HCT116 (cell line): ENCODE data around the gene FTCDNL1. TPM values are rescaled to one million over a fixed set of nuclear protein-coding genes. Genes with fewer than 3 reads are reported as not detected.

Experiments used
- ATAC-seq: fragments of 200-7000 bp; cut with Tn5 transposase; 2 replicates; pipeline ENCODE4 v1.9.1; 2020; ENCODE audit warnings: mild to moderate bottlenecking, moderate library complexity
- BruUV-seq: library from RNA; stranded (reverse); fragments of 400-500 nt; replicated peaks from 2 replicates; lab custom pipeline; 2021; lab: Mats Ljungman, UMichigan
- CTCF ChIA-PET: fragments of 300-600 bp; sonication (Branson Sonifier 250); formaldehyde crosslinking; loops from one replicate; lab custom pipeline; 2021; ENCODE audit warnings: antibody characterized with exemption; lab: Charles Lee
- POLR2A ChIA-PET: fragments of 300-600, 350-600 bp; sonication (Branson Sonifier 250); formaldehyde crosslinking; loops from one replicate; lab custom pipeline; 2021; ENCODE audit warnings: antibody characterized with exemption; lab: Charles Lee
- RAD21 ChIA-PET, 2 experiments: fragments of 300-600 bp; sonication (Branson Sonifier 250); formaldehyde crosslinking; loops; one replicate each; lab custom pipeline; 2023; ENCODE audit warnings: low total read pairs in 2 of 2; ENCODE audit not compliant: uncharacterized antibody in 2 of 2, unreplicated experiment in 2 of 2, low non-redundant PET in 1 of 2; lab: Charles Lee
- DNase-seq: peaks from one replicate; pipeline ENCODE4 v3.0.0-alpha.2; 2010; ENCODE audit warnings: low read depth, low spot score
- H2AFZ ChIP-seq: fragments of 200-600 bp; shearing (Covaris generic), sonication (generic); 2 replicates; pipeline ENCODE4 v1.6.1; 2017; ENCODE audit warnings: low read depth, mixed run types, mixed read lengths, antibody characterized with exemption, low read length; ENCODE audit not compliant: poor library complexity, severe bottlenecking
- H3K27ac ChIP-seq: 2 replicates; pipeline ENCODE4 v1.5.1; 2012; ENCODE audit warnings: low read depth, low read length
- H3K27me3 ChIP-seq: fragments of 200-600 bp; sonication (generic); 2 replicates; pipeline ENCODE4 v1.6.1; 2016; ENCODE audit warnings: mixed run types, low read length, mixed read lengths; ENCODE audit not compliant: insufficient read depth
- H3K36me3 ChIP-seq, 2 experiments: fragments of 200-500 bp in 1 of 2; fragments of 200-600 bp in 1 of 2; sonication (Bioruptor generic) in 1 of 2; sonication (generic) in 1 of 2; 2 replicates each; pipeline versions ENCODE4 v1.5.1 to v1.6.1; 2014 to 2016; ENCODE audit warnings: low read length in 2 of 2, inconsistent platforms in 1 of 2, mixed read lengths in 1 of 2, mixed run types in 1 of 2; ENCODE audit not compliant: insufficient read depth in 2 of 2, control insufficient read depth in 1 of 2
- H3K4me1 ChIP-seq, 2 experiments: fragments of 200-600 bp in 1 of 2; sonication (generic) in 1 of 2; 2 replicates each; pipeline versions ENCODE4 v1.5.1 to v1.6.1; 2012 to 2017; ENCODE audit warnings: low read length in 2 of 2, inconsistent platforms in 1 of 2, mild to moderate bottlenecking in 1 of 2, mixed read lengths in 1 of 2, mixed run types in 1 of 2, moderate library complexity in 1 of 2; ENCODE audit not compliant: insufficient read depth in 2 of 2, control insufficient read depth in 1 of 2
- H3K4me2 ChIP-seq: fragments of 200-600 bp; sonication (generic); 2 replicates; pipeline ENCODE4 v1.6.1; 2017; ENCODE audit warnings: mixed run types, low read length, mixed read lengths
- H3K4me3 ChIP-seq, 2 experiments: fragments of 200-600 bp in 1 of 2; sonication (generic) in 1 of 2; replicated peaks in 1 of 2; 2 replicates each; pipeline ENCODE4 v1.5.1; 2011 to 2016; ENCODE audit warnings: low read length in 2 of 2, control low read depth in 1 of 2, low read depth in 1 of 2, mild to moderate bottlenecking in 1 of 2, mixed read lengths in 1 of 2, mixed run types in 1 of 2
- H3K79me2 ChIP-seq: fragments of 200-600 bp; sonication (generic); 2 replicates; pipeline ENCODE4 v1.6.1; 2017; ENCODE audit warnings: mild to moderate bottlenecking, mixed run types, low read length, moderate library complexity, mixed read lengths; ENCODE audit not compliant: insufficient read depth
- H3K9ac ChIP-seq: fragments of 200-600 bp; sonication (generic); 2 replicates; pipeline ENCODE4 v1.6.1; 2016; ENCODE audit warnings: low read length, mixed read lengths
- H3K9me2 ChIP-seq: fragments of 200-600 bp; sonication (generic), shearing (Covaris generic); 2 replicates; pipeline ENCODE4 v1.6.1; 2017; ENCODE audit warnings: mixed run types, mild to moderate bottlenecking, moderate library complexity; ENCODE audit not compliant: insufficient read depth
- H3K9me3 ChIP-seq, 2 experiments: fragments of 200-500 bp in 1 of 2; fragments of 200-600 bp in 1 of 2; sonication (Bioruptor generic) in 1 of 2; sonication (generic) in 1 of 2; 2 replicates each; pipeline ENCODE4 v1.6.1; 2014 to 2017; ENCODE audit warnings: low read length in 2 of 2, mixed read lengths in 2 of 2, inconsistent platforms in 1 of 2, low read depth in 1 of 2, mild to moderate bottlenecking in 1 of 2, mixed run types in 1 of 2, moderate library complexity in 1 of 2; ENCODE audit not compliant: control insufficient read depth in 1 of 2, insufficient read depth in 1 of 2
- H4K20me1 ChIP-seq: fragments of 200-600 bp; sonication (generic), shearing (Covaris generic); 2 replicates; pipeline ENCODE4 v1.6.1; 2017; ENCODE audit warnings: mixed run types, mild to moderate bottlenecking, moderate library complexity; ENCODE audit not compliant: insufficient read depth
- ATF3 ChIP-seq: IDR thresholded peaks from 2 replicates; pipeline ENCODE4 v1.6.1; 2012
- CEBPB ChIP-seq: IDR thresholded peaks from 2 replicates; pipeline ENCODE4 v1.6.1; 2012; ENCODE audit warnings: low read depth
- EGR1 ChIP-seq: IDR thresholded peaks from 2 replicates; pipeline ENCODE4 v1.6.1; 2012; ENCODE audit warnings: low read depth
- ELF1 ChIP-seq: IDR thresholded peaks from 2 replicates; pipeline ENCODE4 v1.6.1; 2012; ENCODE audit warnings: low read depth, borderline replicate concordance
- FOSL1 ChIP-seq: IDR thresholded peaks from 2 replicates; pipeline ENCODE4 v1.6.1; 2012; ENCODE audit warnings: low read depth
- MAX ChIP-seq: IDR thresholded peaks from 2 replicates; pipeline ENCODE4 v1.6.1; 2012
- POLR2AphosphoS5 ChIP-seq: IDR thresholded peaks from 2 replicates; pipeline ENCODE4 v1.6.1; 2011; ENCODE audit warnings: mild to moderate bottlenecking, low read depth, low read length, moderate library complexity
- RAD21 ChIP-seq: IDR thresholded peaks from 2 replicates; pipeline ENCODE4 v1.6.1; 2012; ENCODE audit warnings: low read depth, mild to moderate bottlenecking
- REST ChIP-seq: IDR thresholded peaks from 2 replicates; pipeline ENCODE4 v1.6.1; 2012; ENCODE audit warnings: low read depth
- SIN3A ChIP-seq: IDR thresholded peaks from 2 replicates; pipeline ENCODE4 v1.6.1; 2012; ENCODE audit warnings: low read depth
- SP1 ChIP-seq: IDR thresholded peaks from 2 replicates; pipeline ENCODE4 v1.6.1; 2012; ENCODE audit warnings: low read depth
- TCF7L2 ChIP-seq: IDR thresholded peaks from 2 replicates; pipeline ENCODE4 v1.7.0; 2011; ENCODE audit warnings: borderline replicate concordance, inconsistent platforms; ENCODE audit not compliant: insufficient read depth, insufficient read length; ENCODE audit errors: extremely low read depth
- YY1 ChIP-seq: IDR thresholded peaks from 2 replicates; pipeline ENCODE4 v1.6.1; 2011; ENCODE audit warnings: low read length, low read depth, moderate library complexity, mild to moderate bottlenecking; ENCODE audit not compliant: insufficient replicate concordance; ENCODE audit errors: extremely low read depth
- ZNF274 ChIP-seq: fragments of 200-500 bp; sonication (Bioruptor generic); IDR thresholded peaks from 2 replicates; pipeline ENCODE4 v1.6.1; 2014; ENCODE audit warnings: mild to moderate bottlenecking, low read depth, low read length, inconsistent platforms
- intact Hi-C: fragments of 100-400 bp; cut with micrococcal nuclease; formaldehyde crosslinking; loops from 2 replicates; pipeline ENCODE4 v1.10.0; 2022
- total RNA-seq: library from RNA; stranded (reverse); gene quantifications from one replicate; pipeline ENCODE4 v1.2.1, GENCODE V29; 2021; ENCODE audit not compliant: unreplicated experiment

The FTCDNL1 gene
- total RNA-seq, 1 experiment from 2014 or later = 2.6 TPM

GRCh38 chr2:199882667-199883066, 31.7 kb upstream of the FTCDNL1 start:
- CTCF ChIA-PET = no interaction called here
- RAD21 ChIA-PET = no interaction called here
- intact Hi-C loops = no loop called here
- POLR2A ChIA-PET = no interaction called here
- Histone ChIP-seq H2AFZ (no peak overlapping the region), H3K79me2 (no peaks in the 10 kb centered on the region), H3K4me2 (no peak overlapping the region), H3K27me3 (peaks cover 7% of the 10 kb centered on the region; the same call in 1 of the 2 replicates), H4K20me1 (no peaks in the 10 kb centered on the region), H3K36me3 (no peaks in the 10 kb centered on the region), H3K9ac (no peak overlapping the region), H3K4me1 (peaks cover 0 to 2% of the 10 kb centered on the region in 2 experiments; a peak in 1 of 4 replicates), H3K9me2 (no peaks in the 10 kb centered on the region), H3K27ac (no peak overlapping the region), H3K9me3 (no peaks in the 10 kb centered on the region), H3K4me3 (no peak overlapping the region)
- BruUV-seq = no TSS peak
- ATAC-seq (no peak), DNase-seq (no peak)
- TF ChIP-seq ZNF274 = no peak
- TF ChIP-seq ATF3 = no peak
- TF ChIP-seq ELF1 = no peak
- TF ChIP-seq FOSL1 = no peak

- Histone ChIP-seq H3K36me3 (no peaks in the 10 kb centered on the region), H3K4me2 (no peak overlapping the region), H3K9ac (no peak overlapping the region), H4K20me1 (no peaks in the 10 kb centered on the region), H3K4me1 (peaks cover 0 to 2% of the 10 kb centered on the region in 2 experiments; a peak in 1 of 4 replicates), H3K27me3 (no peaks in the 10 kb centered on the region), H3K27ac (no peak overlapping the region), H3K9me2 (no peaks in the 10 kb centered on the region), H2AFZ (no peak overlapping the region), H3K4me3 (no peak overlapping the region), H3K79me2 (no peaks in the 10 kb centered on the region), H3K9me3 (peaks cover 6 to 11% of the 10 kb centered on the region in 2 experiments; a peak in 2 of 4 replicates)
- intact Hi-C loops = no loop called here
- ChIA-PET RAD21 (no interaction called here), POLR2A (no interaction called here), CTCF (no interaction called here)
- no TSS peak for BruUV-seq
- TF ChIP-seq MAX (no peak), FOSL1 (no peak), ELF1 (no peak), SIN3A (no peak), TCF7L2 (no peak), POLR2AphosphoS5 (no peak), ATF3 (no peak), CEBPB (no peak), YY1 (no peak), RAD21 (no peak), REST (no peak), EGR1 (no peak), SP1 (no peak)
- DNase-seq (no peak), ATAC-seq (no peak)
Measured at GRCh38 chr2:199875400-199875799, 24.4 kb upstream of the FTCDNL1 start.
